Vagina (tissue), 2 donors: ENCODE results near the gene SPRR3.

Source experiments
- CTCF ChIP-seq, 3 experiments: fragments of 450-650 bp in 2 of 3; fragments of 200-600 bp in 1 of 3; sonication (generic) in 1 of 3; IDR thresholded peaks; one replicate each; pipeline ENCODE4 v1.5.1; 2017 to 2019; ENCODE audit warnings: antibody characterized with exemption in 3 of 3, mild to moderate bottlenecking in 2 of 3, moderate library complexity in 2 of 3
- POLR2A ChIP-seq, 2 donors: fragments of 450-650 bp; IDR thresholded peaks; one replicate each; pipeline ENCODE4 v1.6.1; 2017; ENCODE audit warnings: antibody characterized with exemption in 2 of 2, mild to moderate bottlenecking in 2 of 2, moderate library complexity in 2 of 2

DNA sequence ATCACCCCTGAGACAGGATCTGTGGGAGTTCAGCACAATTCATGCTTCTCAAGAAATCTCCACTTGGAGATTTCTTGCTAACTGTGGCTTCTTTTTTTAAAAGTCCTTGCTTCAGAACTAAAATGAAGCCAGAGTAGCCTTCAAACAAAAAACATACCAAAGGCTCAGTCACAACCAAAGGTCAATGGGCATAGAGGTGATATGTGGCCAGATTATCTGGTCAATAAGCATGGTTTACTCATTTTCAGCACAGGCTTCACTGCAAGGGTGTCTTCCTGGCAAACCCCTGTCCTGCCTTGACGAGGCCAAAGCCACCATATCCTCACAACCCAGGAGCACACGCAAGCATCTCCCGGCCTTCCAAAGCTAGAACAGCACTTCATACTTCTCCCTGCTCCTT is 42.3 kb upstream of the SPRR3 start:
- no peak for TF ChIP-seq CTCF (IDR thresholded peaks at IDR 0.05)
- no peak for TF ChIP-seq POLR2A (IDR thresholded peaks at IDR 0.05)
